ENCODE results near the gene MDGA2.

The MDGA2 gene

GRCh38 chr14:47675466-47676314 is at the start of gene MDGA2:
Gene MDGA2 (minus strand): TSS chr14:47675605.
- H3K27me3 ChIP-seq (ENCODE audit: low read length), result no peaks in the 10 kb centered on the region

GRCh38 chr14:47722929-47723693 is 47.7 kb upstream of the MDGA2 start:
- no peaks in the 10 kb centered on the region for H3K27me3 ChIP-seq (ENCODE audit: low read length)
- TF ChIP-seq CTCF (IDR thresholded peaks at IDR 0.05; ENCODE audit: insufficient read depth, low read length, poor library complexity, severe bottlenecking), result no peak
- no peak overlapping the region for H3K27ac ChIP-seq (ENCODE audit: low read depth, low read length)
- H4K20me1 ChIP-seq (ENCODE audit: low read depth, low read length), result no peaks in the 10 kb centered on the region
- H3K4me3 ChIP-seq (ENCODE audit: insufficient read depth, low read length, poor library complexity, severe bottlenecking), result no peak overlapping the region
- H3K4me2 ChIP-seq (ENCODE audit: low read depth, low read length, poor library complexity, severe bottlenecking), result no peak overlapping the region
- no peaks in the 10 kb centered on the region for H3F3A ChIP-seq (ENCODE audit: insufficient read depth)
- H3K9me3 ChIP-seq (ENCODE audit: insufficient read depth, low read length), result no peaks in the 10 kb centered on the region
- no peaks in the 10 kb centered on the region for H3K79me2 ChIP-seq (ENCODE audit: insufficient read depth, low read length)
- H2AFZ ChIP-seq (ENCODE audit: low read depth, low read length, severe bottlenecking), result no peak overlapping the region
- no peaks in the 10 kb centered on the region for H3K9me2 ChIP-seq (replicated peaks; ENCODE audit: insufficient read depth, low read length)
- H3K36me3 ChIP-seq (ENCODE audit: low read length), result no peaks in the 10 kb centered on the region
- H3K9ac ChIP-seq (ENCODE audit: low read length), result no peak overlapping the region

More at GRCh38 chr14:47675466-47676314, at the start of gene MDGA2:
- TF ChIP-seq EZH2phosphoT487 (conservative IDR thresholded peaks at IDR 0.05; ENCODE audit: low read length), result no peak
- TF ChIP-seq CTCF (IDR thresholded peaks at IDR 0.05; ENCODE audit: insufficient read depth, low read length, poor library complexity, severe bottlenecking), result no peak
- H3F3A ChIP-seq (ENCODE audit: insufficient read depth), result no peaks in the 10 kb centered on the region
- no peaks in the 10 kb centered on the region for H3K36me3 ChIP-seq (ENCODE audit: low read length)
- H3K4me2 ChIP-seq (ENCODE audit: low read depth, low read length, poor library complexity, severe bottlenecking), result no peak within 1 kb of the TSS
- no peak within 1 kb of the TSS for H3K27ac ChIP-seq (ENCODE audit: low read depth, low read length)
- H3K79me2 ChIP-seq (ENCODE audit: insufficient read depth, low read length), result no peaks in the 10 kb centered on the region
- H3K9ac ChIP-seq (ENCODE audit: low read length), result no peak within 1 kb of the TSS
- H3K9me3 ChIP-seq (ENCODE audit: insufficient read depth, low read length), result no peaks in the 10 kb centered on the region
- no peaks in the 10 kb centered on the region for H3K9me2 ChIP-seq (replicated peaks; ENCODE audit: insufficient read depth, low read length)
- H2AFZ ChIP-seq (ENCODE audit: low read depth, low read length, severe bottlenecking), result no peak within 1 kb of the TSS
- H4K20me1 ChIP-seq (ENCODE audit: low read depth, low read length), result no peaks in the 10 kb centered on the region
- H3K4me3 ChIP-seq (ENCODE audit: insufficient read depth, low read length, poor library complexity, severe bottlenecking), result no peak within 1 kb of the TSS

GRCh38 chr14:47720281-47720680 is 44.9 kb upstream of the MDGA2 start:
- no peaks in the 10 kb centered on the region for H3K27me3 ChIP-seq (ENCODE audit: low read length)
- H4K20me1 ChIP-seq (ENCODE audit: low read depth, low read length), result no peaks in the 10 kb centered on the region
- no peak overlapping the region for H3K4me2 ChIP-seq (ENCODE audit: low read depth, low read length, poor library complexity, severe bottlenecking)
- H3K27ac ChIP-seq (ENCODE audit: low read depth, low read length), result no peak overlapping the region
- no peaks in the 10 kb centered on the region for H3F3A ChIP-seq (ENCODE audit: insufficient read depth)
- no peaks in the 10 kb centered on the region for H3K9me2 ChIP-seq (replicated peaks; ENCODE audit: insufficient read depth, low read length)
- H3K9ac ChIP-seq (ENCODE audit: low read length), result no peak overlapping the region
- TF ChIP-seq EZH2phosphoT487 (conservative IDR thresholded peaks at IDR 0.05; ENCODE audit: low read length) (no peak), CTCF (IDR thresholded peaks at IDR 0.05; ENCODE audit: insufficient read depth, low read length, poor library complexity, severe bottlenecking) (no peak)
- H3K9me3 ChIP-seq (ENCODE audit: insufficient read depth, low read length), result no peaks in the 10 kb centered on the region
- no peaks in the 10 kb centered on the region for H3K79me2 ChIP-seq (ENCODE audit: insufficient read depth, low read length)
- no peak overlapping the region for H3K4me3 ChIP-seq (ENCODE audit: insufficient read depth, low read length, poor library complexity, severe bottlenecking)
- no peak overlapping the region for H2AFZ ChIP-seq (ENCODE audit: low read depth, low read length, severe bottlenecking)
- no peaks in the 10 kb centered on the region for H3K36me3 ChIP-seq (ENCODE audit: low read length)

Measured in SU-DHL-6 (cell line).